HepG2 (cell line): ENCODE data around the gene KBTBD13. TPM values are rescaled to one million over a fixed set of nuclear protein-coding genes. Genes with fewer than 3 reads are reported as not detected.

Experiments
- ATAC-seq: fragments of 200-7000 bp; cut with Tn5 transposase; 3 replicates; pipeline ENCODE4 v1.9.1; 2020; ENCODE audit warnings: mild to moderate bottlenecking, moderate library complexity
- BruUV-seq: library from RNA; stranded (reverse); fragments of 400-500 nt; replicated peaks from 2 replicates; lab custom pipeline; 2021; lab: Mats Ljungman, UMichigan
- CTCF ChIA-PET: fragments of 300-600 bp; formaldehyde crosslinking; extraction: SDS; loops from one replicate; lab custom pipeline; 2021; ENCODE audit warnings: low total read pairs, inconsistent platforms, low intra/inter-chr PET ratio; lab: Yijun Ruan, JAX
- POLR2A ChIA-PET: fragments of 350-600 bp; sonication (Branson Sonifier 250); formaldehyde crosslinking; loops from one replicate; lab custom pipeline; 2020; ENCODE audit warnings: antibody characterized with exemption, inconsistent platforms; lab: Yijun Ruan, JAX
- DNase-seq: peaks from one replicate; pipeline ENCODE4 v3.0.0-alpha.2; 2015; ENCODE audit warnings: low spot score
- FAIRE-seq: peaks from 3 replicates; lab custom pipeline; 2011; peaks lifted over from hg19 to GRCh38; lab: Jason Lieb, UNC
- H2AFZ ChIP-seq: one replicate; pipeline ENCODE4 v1.6.1; 2011; ENCODE audit warnings: low read length, inconsistent platforms
- H3K27ac ChIP-seq: fragments of 300-600 bp; 3 replicates; pipeline ENCODE4 v1.8.0; 2011; ENCODE audit warnings: mixed run types, mild to moderate bottlenecking, mixed read lengths, low read length, inconsistent platforms; ENCODE audit not compliant: insufficient read depth; ENCODE audit errors: extremely low read length
- H3K27me3 ChIP-seq, 2 experiments: fragments of 200-600 bp in 1 of 2; 2 replicates in 1 of 2; 3 replicates in 1 of 2; pipeline versions ENCODE4 v1.6.0 to v1.8.0; 2011; ENCODE audit warnings: low read length in 2 of 2, mild to moderate bottlenecking in 2 of 2, moderate library complexity in 2 of 2, inconsistent platforms in 1 of 2; ENCODE audit not compliant: insufficient read depth in 2 of 2, control insufficient read depth in 1 of 2
- H3K36me3 ChIP-seq, 2 experiments: fragments of 200-600 bp in 1 of 2; replicated peaks in 1 of 2; 2 replicates in 1 of 2; 3 replicates in 1 of 2; pipeline versions ENCODE4 v1.5.1 to v1.8.0; 2011; ENCODE audit warnings: low read length in 2 of 2, inconsistent platforms in 1 of 2; ENCODE audit not compliant: insufficient read depth in 2 of 2, control insufficient read depth in 1 of 2
- H3K4me1 ChIP-seq: 2 replicates; pipeline ENCODE4 v1.5.1; 2012; ENCODE audit warnings: low read length, inconsistent platforms; ENCODE audit not compliant: insufficient read depth
- H3K4me2 ChIP-seq: 2 replicates; pipeline ENCODE4 v1.6.0; 2011; ENCODE audit warnings: low read depth, low read length, inconsistent platforms
- H3K4me3 ChIP-seq, 3 experiments: fragments of 200-600 bp in 1 of 3; sonication (generic), shearing (Covaris generic) in 1 of 3; replicated peaks in 1 of 3; 2 replicates each; pipeline ENCODE4 v1.5.1; 2011 to 2016; ENCODE audit warnings: low read length in 3 of 3, inconsistent platforms in 2 of 3, low read depth in 2 of 3, mild to moderate bottlenecking in 2 of 3, control low read depth in 1 of 3, mixed read lengths in 1 of 3; ENCODE audit not compliant: insufficient read depth in 1 of 3
- H3K79me2 ChIP-seq: one replicate; pipeline ENCODE4 v1.6.1; 2011; ENCODE audit warnings: low read length, inconsistent platforms; ENCODE audit not compliant: insufficient read depth
- H3K9ac ChIP-seq: 2 replicates; pipeline ENCODE4 v1.6.0; 2011; ENCODE audit warnings: mild to moderate bottlenecking, low read depth, low read length, inconsistent platforms; ENCODE audit not compliant: insufficient read depth
- H3K9me3 ChIP-seq: 2 replicates; pipeline ENCODE4 v1.5.1; 2012; ENCODE audit warnings: mild to moderate bottlenecking, low read length
- H4K20me1 ChIP-seq: 2 replicates; pipeline ENCODE4 v1.6.0; 2011; ENCODE audit warnings: inconsistent platforms, mild to moderate bottlenecking, low read length, moderate library complexity; ENCODE audit not compliant: insufficient read depth
- ZFX ChIP-seq: sonication (generic); formaldehyde crosslinking; IDR thresholded peaks from 2 replicates; pipeline ENCODE4 v1.4.0; 2020; ENCODE audit warnings: mild to moderate bottlenecking, low read depth, missing genetic modification reagents, moderate library complexity
- WGBS: methylation state at CpG from one replicate; pipeline ENCODE4 v1.1.6; 2017; ENCODE audit warnings: low lambda C conversion rate; 5-methylcytosine and 5-hydroxymethylcytosine counted together
- in situ Hi-C: cut with HindIII; loops from 2 replicates; pipeline ENCODE4 v1.10.0; 2017; ENCODE audit warnings: low pct_unique_long_range_greater_than_20kb; ENCODE audit not compliant: extremely low pct_ligation_motif_present
- intact Hi-C: fragments of 100-400 bp; cut with micrococcal nuclease; formaldehyde crosslinking; loops from one replicate; pipeline ENCODE4 v1.10.0; 2022; ENCODE audit not compliant: unreplicated experiment
- polyA plus RNA-seq, 8 experiments: library from polyadenylated mRNA; depleted of rRNA in 3 of 8; stranded (reverse) in 7 of 8; unstranded in 1 of 8; fragments of >200 nt; fragmentation: Illumina TruSeq in 4 of 8; extraction: Trizol in 4 of 8; gene quantifications; 2 replicates each; pipeline versions ENCODE4 v1.2.1 to v1.2.3, GENCODE V29; 2011 to 2016; ENCODE audit warnings: low read depth in 4 of 8, missing spikeins in 1 of 8, mixed read lengths in 1 of 8; ENCODE audit not compliant: insufficient read depth in 1 of 8
- total RNA-seq, 5 experiments: library from RNA; depleted of rRNA; stranded (reverse); fragments of >200 nt; fragmentation: Illumina TruSeq; extraction: Trizol; gene quantifications; 2 replicates each; pipeline ENCODE4 v1.2.3, GENCODE V29; 2016; ENCODE audit warnings: low read depth in 1 of 5
- TF ChIP-seq, protein P1 (sequence below): sonication (generic); formaldehyde crosslinking; IDR thresholded peaks from 2 replicates; pipeline ENCODE4 v1.4.0; 2020; ENCODE audit warnings: missing genetic modification reagents
- TF ChIP-seq, protein P2 (sequence below): sonication (generic); formaldehyde crosslinking; IDR thresholded peaks from 2 replicates; pipeline ENCODE4 v1.5.0; 2020; ENCODE audit warnings: mild to moderate bottlenecking, missing genetic modification reagents, moderate library complexity
- TF ChIP-seq, protein P3 (sequence below): IDR thresholded peaks from 2 replicates; pipeline ENCODE4 v1.6.1; 2016; ENCODE audit warnings: missing compliant biosample characterization, missing genetic modification reagents, borderline replicate concordance

The KBTBD13 gene
- total and polyA plus RNA-seq, 2 of the 13 experiments (the other 11 are each of a cell fraction or from before 2014, with no cell fraction given), result not detected

DNA sequence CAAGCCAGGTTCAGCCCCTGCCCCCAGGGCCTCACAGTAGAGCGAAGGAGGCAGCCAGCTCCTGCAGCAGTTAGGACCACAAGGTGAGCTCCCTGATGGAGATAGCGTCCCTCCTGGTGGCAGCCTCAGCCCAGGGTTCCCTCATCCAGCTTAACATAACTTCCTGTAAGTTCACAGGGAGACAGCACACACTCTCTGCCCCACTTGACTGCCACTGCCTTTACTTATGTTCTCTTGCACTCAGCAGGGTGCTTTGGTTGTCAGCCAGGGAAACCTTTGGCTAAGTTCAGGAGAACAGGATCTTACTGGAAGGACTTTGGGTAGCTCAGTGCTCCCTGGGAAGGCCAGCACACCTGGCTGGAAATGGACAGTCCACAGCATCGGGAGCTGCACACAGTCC, 10.9 kb downstream of the KBTBD13 start:
- H3K27me3 ChIP-seq, result peaks cover 0 to 14% of the 10 kb centered on the region in 2 experiments; a peak in 2 of 5 replicates
- H3K36me3 ChIP-seq, result no peaks in the 10 kb centered on the region
- H3K4me1 ChIP-seq, result peaks cover 83% of the 10 kb centered on the region
- H4K20me1 ChIP-seq, result no peaks in the 10 kb centered on the region
- ChIA-PET POLR2A (interaction anchor here (0.7 to 4.0 kb wide), 4 partner anchors 32 to 213 kb away, joined by 3 to 27 read pairs (median 6); partner anchors contain the start of gene CLPX), CTCF (interaction anchor here (2.2 to 6.7 kb wide), 3 partner anchors 14 to 54 kb away, joined by 10 to 54 read pairs (median 34); no protein-coding TSS in a partner anchor)
- H2AFZ ChIP-seq, result no peak overlapping the region
- intact Hi-C loops, result no loop called here
- H3K4me2 ChIP-seq, result peak overlapping the region; percentile 89
- TF ChIP-seq, protein P1, sequence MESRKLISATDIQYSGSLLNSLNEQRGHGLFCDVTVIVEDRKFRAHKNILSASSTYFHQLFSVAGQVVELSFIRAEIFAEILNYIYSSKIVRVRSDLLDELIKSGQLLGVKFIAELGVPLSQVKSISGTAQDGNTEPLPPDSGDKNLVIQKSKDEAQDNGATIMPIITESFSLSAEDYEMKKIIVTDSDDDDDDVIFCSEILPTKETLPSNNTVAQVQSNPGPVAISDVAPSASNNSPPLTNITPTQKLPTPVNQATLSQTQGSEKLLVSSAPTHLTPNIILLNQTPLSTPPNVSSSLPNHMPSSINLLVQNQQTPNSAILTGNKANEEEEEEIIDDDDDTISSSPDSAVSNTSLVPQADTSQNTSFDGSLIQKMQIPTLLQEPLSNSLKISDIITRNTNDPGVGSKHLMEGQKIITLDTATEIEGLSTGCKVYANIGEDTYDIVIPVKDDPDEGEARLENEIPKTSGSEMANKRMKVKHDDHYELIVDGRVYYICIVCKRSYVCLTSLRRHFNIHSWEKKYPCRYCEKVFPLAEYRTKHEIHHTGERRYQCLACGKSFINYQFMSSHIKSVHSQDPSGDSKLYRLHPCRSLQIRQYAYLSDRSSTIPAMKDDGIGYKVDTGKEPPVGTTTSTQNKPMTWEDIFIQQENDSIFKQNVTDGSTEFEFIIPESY, result peak; percentile 71
- TF ChIP-seq, protein P2, sequence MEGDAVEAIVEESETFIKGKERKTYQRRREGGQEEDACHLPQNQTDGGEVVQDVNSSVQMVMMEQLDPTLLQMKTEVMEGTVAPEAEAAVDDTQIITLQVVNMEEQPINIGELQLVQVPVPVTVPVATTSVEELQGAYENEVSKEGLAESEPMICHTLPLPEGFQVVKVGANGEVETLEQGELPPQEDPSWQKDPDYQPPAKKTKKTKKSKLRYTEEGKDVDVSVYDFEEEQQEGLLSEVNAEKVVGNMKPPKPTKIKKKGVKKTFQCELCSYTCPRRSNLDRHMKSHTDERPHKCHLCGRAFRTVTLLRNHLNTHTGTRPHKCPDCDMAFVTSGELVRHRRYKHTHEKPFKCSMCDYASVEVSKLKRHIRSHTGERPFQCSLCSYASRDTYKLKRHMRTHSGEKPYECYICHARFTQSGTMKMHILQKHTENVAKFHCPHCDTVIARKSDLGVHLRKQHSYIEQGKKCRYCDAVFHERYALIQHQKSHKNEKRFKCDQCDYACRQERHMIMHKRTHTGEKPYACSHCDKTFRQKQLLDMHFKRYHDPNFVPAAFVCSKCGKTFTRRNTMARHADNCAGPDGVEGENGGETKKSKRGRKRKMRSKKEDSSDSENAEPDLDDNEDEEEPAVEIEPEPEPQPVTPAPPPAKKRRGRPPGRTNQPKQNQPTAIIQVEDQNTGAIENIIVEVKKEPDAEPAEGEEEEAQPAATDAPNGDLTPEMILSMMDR, result peak; percentile 47
- TF ChIP-seq ZFX (CRISPR knock-in tag), result no peak
- TF ChIP-seq, protein P3, sequence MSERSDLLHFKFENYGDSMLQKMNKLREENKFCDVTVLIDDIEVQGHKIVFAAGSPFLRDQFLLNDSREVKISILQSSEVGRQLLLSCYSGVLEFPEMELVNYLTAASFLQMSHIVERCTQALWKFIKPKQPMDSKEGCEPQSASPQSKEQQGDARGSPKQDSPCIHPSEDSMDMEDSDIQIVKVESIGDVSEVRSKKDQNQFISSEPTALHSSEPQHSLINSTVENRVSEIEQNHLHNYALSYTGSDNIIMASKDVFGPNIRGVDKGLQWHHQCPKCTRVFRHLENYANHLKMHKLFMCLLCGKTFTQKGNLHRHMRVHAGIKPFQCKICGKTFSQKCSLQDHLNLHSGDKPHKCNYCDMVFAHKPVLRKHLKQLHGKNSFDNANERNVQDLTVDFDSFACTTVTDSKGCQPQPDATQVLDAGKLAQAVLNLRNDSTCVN (CRISPR knock-in tag), result 0 out of 2 replicates have a peak, but pooled peaks have one; percentile 6
- H3K4me3 ChIP-seq, result peak overlapping the region in 1 of 3 experiments; percentile 70; a peak in 2 of 6 replicates
- no peaks in the 10 kb centered on the region for H3K79me2 ChIP-seq
- in situ Hi-C loops, result loop anchor here (5.0 to 10.0 kb wide), 2 partner anchors 35 to 53 kb away; no protein-coding TSS in a partner anchor
- no peak for FAIRE-seq
- no peak for DNase-seq
- ATAC-seq, result peak; percentile 45
- 25% methylated on average over 3 of the region's 3 CpGs for WGBS
- no peak overlapping the region for H3K9ac ChIP-seq
- no peak overlapping the region for H3K27ac ChIP-seq
- BruUV-seq, result no TSS peak
- H3K9me3 ChIP-seq, result no peaks in the 10 kb centered on the region
